Right kidney (tissue), 1 donor: ENCODE results near the gene NSMCE1.
"Not testable (repeated sequence)": the region's sequence is repeated elsewhere in the genome, so short reads cannot be mapped to it uniquely, and the experiment has no call there.

Experiments used
- DNase-seq: peaks from one replicate; pipeline ENCODE4 v3.0.0-alpha.2; 2016

NSMCE1 gene

DNA sequence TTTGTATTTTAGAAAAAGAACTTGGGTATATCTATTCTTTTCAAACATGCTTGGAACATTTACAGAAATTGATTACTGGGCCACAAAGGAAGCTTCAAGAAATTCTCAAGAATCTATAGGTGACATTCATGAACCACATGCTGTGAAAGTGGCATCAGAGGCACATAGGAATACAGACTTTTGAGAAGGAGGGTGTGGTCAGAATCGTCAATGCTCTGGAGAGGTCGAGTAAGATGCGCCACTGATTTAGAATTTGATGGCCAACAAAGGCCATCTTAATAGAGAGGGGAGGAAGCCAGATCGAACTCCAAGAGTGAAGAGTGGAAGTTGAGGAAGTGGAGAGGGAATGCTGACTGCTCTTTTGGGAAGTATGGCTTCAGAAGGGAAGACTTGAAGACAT is 3.5 kb upstream of the NSMCE1 start:
- DNase-seq: no peak

DNA sequence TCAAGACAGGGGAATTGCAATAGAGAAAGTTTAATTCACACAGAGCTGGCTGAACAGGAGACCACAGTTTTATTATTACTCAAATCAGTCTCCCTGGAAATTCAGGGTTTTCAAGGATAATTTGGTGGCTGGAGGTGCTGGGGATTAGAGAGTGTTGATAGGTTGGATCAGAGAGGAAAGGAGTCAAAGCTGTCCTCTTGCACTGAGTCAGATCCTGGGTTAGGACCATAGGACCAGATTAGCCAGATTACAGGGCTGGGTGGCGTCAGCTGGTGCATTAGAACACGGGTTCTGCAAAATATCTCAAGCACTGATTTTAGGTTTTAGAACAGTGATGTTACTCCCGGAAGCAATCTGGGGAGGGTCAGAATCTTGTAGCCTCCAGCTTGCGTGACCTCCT is 1.8 kb upstream of the NSMCE1 start:
- no peak for DNase-seq

DNA sequence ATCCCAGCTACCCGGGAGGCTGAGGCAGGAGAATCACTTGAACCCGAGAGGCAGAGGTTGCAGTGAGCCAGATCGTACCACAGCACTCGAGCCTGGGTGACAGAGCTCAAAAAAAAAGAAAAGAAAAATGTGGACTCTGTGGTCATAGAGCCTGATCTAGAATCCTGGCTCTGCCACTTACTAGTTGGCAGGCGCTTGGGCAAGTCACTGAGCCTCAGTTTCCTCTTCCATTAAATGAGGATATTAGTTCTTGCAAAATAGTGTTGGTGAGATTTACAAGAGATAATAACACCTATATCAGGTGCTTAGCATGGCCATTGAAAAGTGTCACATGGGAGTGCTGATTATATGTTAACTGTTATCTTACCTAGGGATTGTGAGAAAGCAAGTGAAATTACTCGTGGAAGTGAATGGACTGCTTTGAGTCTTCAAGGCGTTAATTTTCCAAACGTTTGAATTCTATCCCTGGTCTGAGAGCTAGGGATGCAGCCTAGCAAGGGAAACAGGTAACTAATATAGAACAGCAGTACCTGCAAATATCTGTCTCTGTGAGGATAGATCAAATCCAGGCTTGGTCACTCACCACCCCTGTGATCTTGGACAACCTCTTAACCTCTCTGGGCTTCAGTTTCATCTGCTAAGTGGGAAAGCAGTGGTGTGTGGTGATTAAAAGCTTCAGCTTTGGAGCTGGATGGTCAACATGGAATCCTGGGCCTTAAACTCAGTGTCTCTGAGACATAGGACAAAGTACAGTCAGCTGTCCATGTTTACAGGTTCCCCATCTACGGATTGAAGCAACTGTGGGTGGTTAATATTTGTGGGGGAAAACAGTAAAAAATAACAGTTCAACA is 953 bp upstream of the NSMCE1 start:
- DNase-seq: no peak

DNA sequence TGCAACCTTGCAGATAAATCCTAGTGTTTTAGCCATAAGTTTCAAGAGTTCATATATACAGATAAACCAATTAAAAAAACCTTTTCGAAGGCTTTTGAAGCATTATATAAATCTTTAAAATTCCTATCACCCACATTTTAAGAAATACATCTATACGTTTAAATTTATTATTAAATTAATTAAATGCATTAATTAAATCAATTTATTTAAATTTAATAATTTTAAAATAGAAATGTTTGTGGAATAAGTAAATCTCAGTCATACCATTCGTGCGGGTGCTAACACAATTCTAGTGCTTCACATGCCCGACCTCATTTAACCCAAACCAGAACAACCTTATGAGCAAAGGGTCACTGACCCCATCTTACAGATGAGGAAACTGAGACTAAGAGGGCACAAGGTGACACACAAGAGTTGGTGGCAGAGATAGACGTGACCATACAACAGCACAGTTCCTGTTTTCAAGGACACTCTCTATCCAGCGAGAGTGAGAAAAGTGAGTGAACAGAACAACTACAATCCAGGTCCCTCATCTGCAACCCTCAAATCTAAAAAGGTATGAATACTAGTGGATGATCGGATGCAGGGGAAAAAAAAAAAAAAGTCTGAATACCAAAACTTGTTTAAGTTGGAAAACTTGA is 1.4 kb downstream of the NSMCE1 start:
- no peak for DNase-seq

DNA sequence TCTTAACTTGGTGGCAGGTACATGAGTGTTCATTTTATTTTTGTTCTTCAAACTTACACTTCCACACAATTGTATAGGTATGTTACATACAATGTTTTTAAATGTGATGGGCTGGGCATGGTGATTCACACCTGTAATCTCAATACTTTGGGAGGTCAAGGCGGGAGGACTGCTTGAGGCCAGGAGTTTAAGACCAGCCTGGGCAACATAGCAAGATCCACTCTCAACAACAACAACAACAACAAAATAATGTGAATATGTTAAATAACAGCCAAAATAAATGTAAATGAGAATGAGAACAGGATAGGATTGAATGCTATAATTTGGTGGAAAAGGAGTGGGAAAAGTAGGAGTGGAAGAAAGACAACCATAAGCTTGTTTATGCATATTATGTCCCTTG is 2.6 kb downstream of the NSMCE1 start:
- no peak for DNase-seq

DNA sequence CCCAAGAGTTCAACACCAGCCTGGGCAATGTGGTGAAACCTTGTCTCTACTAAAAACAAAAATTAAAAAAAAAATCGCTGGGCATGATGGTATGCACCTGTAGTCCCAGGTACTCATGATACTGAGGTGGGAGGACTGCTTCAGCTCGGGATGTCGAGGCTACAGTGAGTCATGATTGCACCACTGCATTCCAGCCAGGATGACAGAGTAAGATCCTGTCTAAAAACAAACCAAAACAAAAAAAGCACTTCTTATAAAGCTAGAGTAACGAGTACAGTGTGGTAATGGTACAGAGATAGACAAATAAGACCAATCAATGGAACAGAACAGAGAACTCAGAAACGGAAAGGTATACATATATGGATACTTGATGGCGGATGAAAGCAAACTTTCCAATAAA is 4.4 kb downstream of the NSMCE1 start:
- no peak for DNase-seq

DNA sequence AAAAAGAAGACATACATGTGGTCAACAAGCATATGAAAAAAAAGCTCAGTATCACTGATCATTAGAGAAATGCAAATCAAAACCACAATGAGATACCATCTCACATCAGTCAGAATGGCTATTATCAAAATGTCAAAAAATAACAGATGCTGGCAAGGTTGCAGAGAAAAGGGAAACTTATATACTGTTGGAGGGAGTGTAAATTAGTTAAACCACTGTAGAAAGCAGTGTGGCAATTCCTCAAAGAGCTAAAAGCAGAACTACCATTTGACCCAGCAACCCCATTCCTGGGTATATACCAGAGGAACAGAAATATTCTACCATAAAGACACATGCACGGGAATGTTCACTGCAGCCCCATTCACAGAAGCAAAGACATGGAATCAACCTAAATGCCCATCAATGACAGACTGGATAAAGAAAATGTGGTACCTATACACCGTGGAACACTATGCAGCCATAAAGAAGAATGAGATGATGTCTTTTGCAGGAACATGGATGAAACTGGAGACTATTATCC is 5.6 kb downstream of the NSMCE1 start:
- not testable (repeated sequence) for DNase-seq

DNA sequence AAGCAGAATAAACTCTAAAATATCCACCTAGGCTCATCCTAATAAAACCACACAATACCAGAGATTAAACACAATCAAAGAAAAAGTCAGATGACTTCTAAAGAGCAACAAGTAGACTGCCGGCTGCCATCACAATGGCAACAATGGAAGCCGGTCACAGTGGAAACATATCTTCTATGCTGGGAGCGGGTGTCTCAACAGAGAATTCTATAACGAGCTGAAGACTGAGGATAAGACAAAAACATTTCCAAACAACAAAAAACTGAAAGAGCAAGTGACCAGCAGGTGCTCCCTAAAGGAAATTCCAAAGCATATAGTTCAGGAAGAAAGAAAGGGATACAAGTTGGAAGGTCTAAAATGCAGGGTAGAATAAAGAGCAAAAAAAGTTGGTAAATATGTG is 8.9 kb downstream of the NSMCE1 start:
- no peak for DNase-seq

DNA sequence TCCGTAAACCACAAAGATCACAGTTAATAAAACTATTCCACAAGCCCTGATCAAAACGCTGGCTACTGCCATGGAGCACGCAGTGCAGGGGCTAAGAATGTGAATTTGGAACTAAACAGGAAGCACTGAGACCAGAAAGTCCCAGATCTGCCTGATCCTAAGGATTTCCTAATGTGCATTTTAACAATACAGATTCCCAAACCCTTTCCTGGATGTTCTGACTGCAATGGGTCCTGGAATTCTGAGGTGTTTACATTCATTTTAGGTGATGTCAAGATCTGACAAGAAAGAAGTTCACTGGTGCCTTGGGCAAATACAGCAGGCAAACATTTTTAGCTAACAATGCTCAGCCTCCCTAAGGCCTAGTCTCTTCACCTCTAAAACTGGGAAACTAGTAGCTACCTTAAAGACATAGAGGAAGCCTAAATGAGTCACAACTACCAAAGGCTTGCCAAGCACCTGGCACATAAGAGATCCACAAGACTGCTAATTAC is 10.3 kb downstream of the NSMCE1 start:
- DNase-seq: no peak

DNA sequence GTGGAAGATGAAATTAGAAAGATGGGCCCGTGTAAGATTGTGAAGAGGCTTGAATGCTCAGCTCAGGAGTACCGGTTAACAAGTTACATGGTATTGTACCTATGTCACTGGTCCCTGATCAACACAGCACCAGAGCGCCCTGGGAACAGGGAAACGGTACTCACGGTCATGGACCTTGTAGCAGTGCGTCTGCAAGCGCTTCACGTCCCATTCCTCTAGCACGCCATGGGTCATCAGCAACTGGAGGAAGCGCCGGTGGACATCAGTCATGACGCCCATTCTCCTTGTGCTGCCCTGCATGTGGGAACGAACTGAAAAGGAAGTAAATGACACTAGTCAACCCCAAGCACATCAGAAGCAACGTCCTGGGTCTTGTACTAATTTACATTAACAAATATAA is 11.3 kb downstream of the NSMCE1 start:
- no peak for DNase-seq

DNA sequence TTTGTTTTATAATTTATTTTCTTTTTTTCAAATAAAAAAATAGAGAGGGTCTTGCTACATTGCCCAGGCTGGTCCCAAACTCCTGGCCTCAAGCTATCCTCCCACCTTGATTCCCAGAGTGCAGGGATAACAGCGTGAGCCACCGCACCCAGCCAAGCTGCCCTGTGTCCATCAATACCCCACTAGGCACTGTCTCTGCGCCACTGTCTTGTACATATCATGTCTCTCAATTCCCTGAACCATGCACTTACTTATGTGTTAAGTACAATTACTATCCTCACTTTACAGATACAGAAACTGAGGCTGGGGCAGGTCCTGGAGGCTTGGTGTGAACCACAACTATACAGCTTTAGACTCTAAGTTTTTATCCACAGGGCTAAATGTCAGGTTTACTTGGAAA is 11.7 kb downstream of the NSMCE1 start:
- DNase-seq: no peak

DNA sequence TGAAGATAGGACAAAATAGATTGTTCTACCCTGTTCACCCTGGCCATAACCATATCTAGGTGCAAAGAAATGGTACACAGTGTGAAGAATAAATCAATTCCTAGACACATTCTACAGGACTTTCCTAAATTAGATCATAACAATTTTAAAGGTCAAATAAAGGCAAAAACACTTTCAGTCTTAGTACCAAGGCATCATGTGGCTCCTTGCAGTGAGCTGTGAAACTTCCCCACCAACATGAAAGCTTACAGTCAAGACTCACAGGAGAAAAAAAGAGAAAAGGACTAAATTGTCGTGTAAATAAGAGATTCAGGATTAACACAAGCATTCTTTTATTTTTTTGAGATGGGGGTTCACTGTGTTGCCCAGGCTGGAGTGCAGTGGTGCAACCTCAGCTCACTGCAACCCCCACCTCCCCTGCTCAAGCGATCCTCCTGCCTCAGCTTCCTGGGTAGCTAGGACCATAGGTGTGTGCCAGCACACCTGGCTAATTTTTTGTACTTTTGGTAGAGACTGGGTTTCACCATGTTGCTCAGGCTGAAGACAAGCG is 14.2 kb downstream of the NSMCE1 start:
- DNase-seq: no peak

DNA sequence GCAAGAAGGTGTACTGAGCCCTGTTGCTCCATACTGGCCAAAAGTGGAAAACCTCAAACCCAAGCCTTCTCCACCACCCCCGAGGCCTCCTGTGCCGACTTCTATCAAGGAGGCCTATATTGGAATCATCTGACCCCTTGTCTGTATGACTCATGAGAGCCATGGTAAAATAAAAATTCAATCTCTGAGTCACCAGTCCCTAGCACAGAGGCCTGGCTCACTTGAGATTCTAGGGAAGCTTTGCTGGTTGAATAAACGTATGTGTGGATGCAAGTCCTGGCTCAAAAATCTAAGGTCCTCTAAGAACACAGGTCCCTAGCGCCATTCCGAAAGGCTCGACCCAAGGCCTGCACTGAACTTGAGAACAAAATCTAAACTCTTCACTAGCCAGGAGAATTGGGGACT is 15.0 kb downstream of the NSMCE1 start:
- DNase-seq: no peak

DNA sequence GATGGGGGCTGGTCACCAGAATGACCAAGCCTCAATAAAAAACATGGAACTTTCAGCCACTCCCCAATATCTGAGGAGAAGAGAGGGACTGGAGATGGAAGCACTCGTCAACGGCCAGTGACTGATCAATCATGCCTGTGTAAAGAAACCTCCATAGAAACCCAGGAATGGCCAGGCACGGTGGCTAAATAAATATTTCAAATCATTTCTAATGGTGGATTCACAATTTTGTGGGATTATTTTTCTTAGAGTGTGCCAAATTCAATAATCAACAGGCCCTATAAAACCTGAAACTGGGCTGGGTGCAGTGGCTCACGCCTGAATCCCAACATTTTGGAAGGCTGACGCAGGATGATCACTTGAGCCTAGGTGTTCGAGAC is 16.4 kb downstream of the NSMCE1 start:
- no peak for DNase-seq

DNA sequence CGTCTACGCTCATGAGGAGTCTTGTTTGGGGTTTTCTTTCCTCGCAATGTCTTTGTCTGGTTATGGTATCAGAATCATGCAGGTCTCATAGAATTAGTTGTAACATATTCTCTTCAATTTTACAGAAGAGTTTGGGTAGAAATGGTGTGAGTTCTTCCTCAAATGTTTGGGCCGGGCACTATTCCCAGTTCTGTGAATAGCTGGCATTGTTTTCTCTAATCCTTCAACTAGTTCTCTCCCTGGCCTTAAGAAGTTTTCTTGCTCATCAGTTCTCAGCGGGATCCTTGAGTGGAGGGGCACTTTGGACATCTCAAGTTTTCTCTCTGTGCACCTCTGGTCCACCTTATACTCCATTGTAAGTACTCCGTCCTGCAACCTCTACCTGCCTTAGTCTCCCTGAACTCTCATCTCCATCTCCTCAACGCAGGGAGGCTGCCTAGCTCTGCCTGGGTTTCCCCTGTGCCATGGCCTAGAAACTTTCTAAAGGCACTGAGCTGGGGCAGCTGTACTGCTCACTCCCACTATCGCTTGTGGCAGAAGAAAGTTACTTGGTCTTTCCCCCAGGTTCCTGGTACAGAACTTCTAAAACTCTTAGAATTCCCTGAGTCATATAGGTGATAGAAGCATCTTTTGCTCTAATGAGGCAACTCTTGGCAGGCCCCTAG is 16.9 kb downstream of the NSMCE1 start:
- no peak for DNase-seq

DNA sequence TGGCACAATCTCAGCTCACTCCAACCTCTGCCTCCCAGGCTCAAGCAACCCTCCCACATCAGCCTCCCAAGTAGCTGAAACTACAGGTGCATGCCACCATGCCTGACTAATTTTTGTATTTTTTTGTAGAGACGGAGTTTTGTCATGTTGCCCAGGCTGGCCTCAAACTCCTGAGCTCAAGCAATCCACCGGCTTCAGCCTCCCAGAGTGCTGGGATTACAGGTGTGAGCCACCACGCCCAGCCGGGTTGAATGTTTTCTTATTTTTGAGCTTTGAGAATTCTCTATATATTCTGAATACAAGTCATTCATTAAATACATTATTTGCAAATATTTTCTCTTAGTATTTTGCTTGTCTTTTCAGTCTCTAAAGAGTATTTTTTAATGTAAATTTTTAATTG is 19.7 kb downstream of the NSMCE1 start:
- DNase-seq: not testable (repeated sequence)

DNA sequence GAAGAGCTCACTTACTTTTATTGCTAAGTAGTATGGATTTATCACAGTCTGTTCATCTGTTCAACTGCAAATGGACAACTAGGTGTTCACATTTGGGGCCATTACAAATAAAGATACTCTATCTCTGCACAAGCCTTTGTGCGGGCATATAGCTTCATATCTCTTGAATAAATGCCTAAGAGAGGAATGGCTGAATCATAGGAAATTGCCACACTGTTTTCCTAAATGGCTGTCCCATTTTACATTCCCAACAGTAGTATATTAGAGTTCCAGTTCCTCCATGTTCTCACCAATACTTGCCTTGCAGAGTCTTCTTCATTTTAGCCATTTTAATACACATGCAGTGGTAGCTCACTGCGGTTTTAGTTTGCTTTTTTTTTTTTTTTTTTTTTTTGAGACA is 20.5 kb downstream of the NSMCE1 start:
- no peak for DNase-seq

DNA sequence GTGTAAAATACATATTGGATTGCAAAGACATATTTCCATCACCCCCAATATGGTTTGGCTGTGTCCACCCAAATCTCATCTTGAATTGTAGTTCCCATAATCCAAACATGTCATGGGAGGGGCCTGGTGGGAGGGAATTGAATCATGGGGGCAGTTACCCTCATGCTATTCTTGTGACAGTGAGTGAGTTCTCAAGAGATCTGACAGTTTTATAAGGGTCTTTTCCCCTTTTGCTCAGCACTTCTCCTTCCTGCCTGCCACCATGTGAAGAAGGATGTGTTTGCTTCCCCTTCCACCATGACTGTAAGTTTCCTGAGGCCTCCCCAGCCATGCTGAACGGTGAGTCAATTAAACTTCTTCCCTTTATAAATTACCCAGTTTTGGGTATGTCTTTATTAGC is 21.5 kb downstream of the NSMCE1 start:
- DNase-seq: not testable (repeated sequence)

DNA sequence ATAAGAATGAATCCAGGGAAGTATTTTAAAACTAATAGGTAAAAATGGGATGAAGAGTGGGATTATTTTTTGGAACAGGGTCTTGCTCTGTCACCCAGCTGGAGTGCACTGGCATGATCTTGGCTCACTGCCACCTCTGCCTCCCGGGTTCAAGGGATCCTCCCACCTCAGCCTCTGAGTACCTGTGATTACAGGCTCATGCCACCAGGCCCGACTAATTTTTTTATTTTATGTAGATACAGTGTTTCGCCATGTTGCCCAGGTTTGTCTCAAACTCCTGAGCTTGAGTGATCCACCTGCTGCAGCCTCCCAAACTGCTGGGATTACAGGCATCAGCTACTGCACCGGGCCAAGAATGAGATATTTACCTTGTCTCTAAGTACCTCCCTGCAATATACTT is 22.1 kb downstream of the NSMCE1 start:
- no peak for DNase-seq

DNA sequence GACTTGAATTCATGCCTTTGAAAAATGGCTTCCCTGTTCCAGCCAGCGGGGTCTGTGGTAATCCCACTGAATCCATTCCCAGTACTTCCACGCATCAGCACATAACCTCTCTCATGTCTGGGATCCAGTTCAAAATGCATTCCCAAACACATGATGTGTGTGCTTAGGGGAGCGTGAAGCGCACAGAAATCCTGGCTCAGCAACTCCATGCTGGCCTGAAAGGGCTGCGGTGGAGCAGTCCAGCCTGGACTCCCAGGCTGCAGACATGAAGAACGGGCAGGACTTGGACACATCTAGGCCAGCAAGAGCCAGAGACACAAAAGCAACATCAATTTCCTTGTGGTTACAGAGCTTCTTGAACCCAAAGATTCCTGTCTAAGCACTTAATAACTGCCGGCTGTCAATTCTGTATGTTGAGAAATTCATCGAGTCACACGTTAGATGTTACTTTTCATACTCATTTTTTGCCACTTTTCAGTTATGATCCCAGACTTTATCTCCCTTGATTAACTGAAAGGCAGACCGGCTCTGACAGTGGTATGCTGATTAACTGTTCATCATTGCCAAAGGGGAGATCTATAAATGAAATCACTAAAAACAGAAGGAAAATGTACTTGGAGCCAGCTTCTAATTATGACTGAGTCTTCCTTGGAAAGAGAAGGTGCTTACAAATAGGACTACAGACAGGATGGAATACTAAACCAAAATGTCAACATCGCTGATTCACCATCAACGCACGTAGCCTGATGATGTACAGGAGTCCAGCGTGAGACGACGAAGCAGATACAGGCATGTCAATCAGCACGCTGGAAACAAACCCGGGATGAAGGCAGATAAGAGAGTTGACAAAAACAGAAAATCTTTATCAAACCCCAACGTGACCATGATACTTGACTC is 23.0 kb downstream of the NSMCE1 start:
- no peak for DNase-seq

DNA sequence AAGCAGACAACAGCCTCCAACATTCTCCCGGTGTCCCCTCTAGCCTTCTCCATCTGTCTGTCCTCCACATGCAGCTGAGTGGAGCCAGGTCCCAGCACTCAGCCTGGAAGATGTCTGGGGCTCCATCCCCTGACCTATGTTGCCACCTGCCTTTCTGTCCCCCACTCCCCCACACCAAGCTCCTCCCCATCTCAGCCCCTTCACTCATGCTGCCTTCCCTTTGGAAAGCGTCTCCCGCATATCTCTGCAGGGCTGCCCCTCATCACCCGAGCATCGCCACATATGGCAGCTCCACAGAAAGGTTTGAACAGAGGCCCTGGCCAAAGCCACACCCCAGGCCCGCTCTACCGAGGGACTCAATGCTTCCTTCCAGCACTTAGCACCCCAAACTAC is 24.2 kb downstream of the NSMCE1 start:
- DNase-seq: no peak
